Astrocyte (in vitro differentiated cells and primary cell): ENCODE measurements around the gene HECA. TPM values are rescaled to one million over a fixed set of nuclear protein-coding genes. Genes with fewer than 3 reads are reported as not detected.

ENCODE experiments used
- DNase-seq: peaks from one replicate; pipeline ENCODE4 v3.0.0-alpha.2; 2010; ENCODE audit warnings: low read depth
- FAIRE-seq: peaks from 2 replicates; lab custom pipeline; 2011; peaks lifted over from hg19 to GRCh38; lab: Jason Lieb, UNC
- H2AFZ ChIP-seq: 2 replicates; pipeline ENCODE4 v1.6.0; 2012; ENCODE audit warnings: low read depth, low read length, inconsistent platforms
- H3K27ac ChIP-seq: 2 replicates; pipeline ENCODE4 v1.5.1; 2011; ENCODE audit warnings: low read depth, low read length, inconsistent platforms
- H3K27me3 ChIP-seq: 2 replicates; pipeline ENCODE4 v1.6.0; 2011; ENCODE audit warnings: low read length, inconsistent platforms; ENCODE audit not compliant: insufficient read depth
- H3K36me3 ChIP-seq: 2 replicates; pipeline ENCODE4 v1.5.1; 2011; ENCODE audit warnings: low read length, inconsistent platforms; ENCODE audit not compliant: insufficient read depth
- H3K4me1 ChIP-seq: 2 replicates; pipeline ENCODE4 v1.5.1; 2011; ENCODE audit warnings: low read length, inconsistent platforms; ENCODE audit not compliant: insufficient read depth
- H3K4me2 ChIP-seq: 2 replicates; pipeline ENCODE4 v1.6.0; 2012; ENCODE audit warnings: low read length, inconsistent platforms
- H3K4me3 ChIP-seq: 2 replicates; pipeline ENCODE4 v1.5.1; 2011; ENCODE audit warnings: low read depth, mild to moderate bottlenecking, low read length, inconsistent platforms; ENCODE audit not compliant: insufficient read depth
- H3K79me2 ChIP-seq: 2 replicates; pipeline ENCODE4 v1.6.0; 2012; ENCODE audit warnings: mild to moderate bottlenecking, low read length, inconsistent platforms; ENCODE audit not compliant: insufficient read depth
- H3K9ac ChIP-seq: 2 replicates; pipeline ENCODE4 v1.6.0; 2012; ENCODE audit warnings: mild to moderate bottlenecking, low read length, inconsistent platforms
- H3K9me3 ChIP-seq: 2 replicates; pipeline ENCODE4 v1.5.1; 2012; ENCODE audit warnings: low read depth, mild to moderate bottlenecking, low read length, inconsistent platforms; ENCODE audit not compliant: insufficient read depth
- H4K20me1 ChIP-seq: 2 replicates; pipeline ENCODE4 v1.6.0; 2012; ENCODE audit warnings: low read length, inconsistent platforms; ENCODE audit not compliant: insufficient read depth
- H3K27ac Mint-ChIP-seq: one replicate; pipeline ENCODE4 v1.8.0; 2021; ENCODE audit warnings: mild to moderate bottlenecking, mixed read lengths; ENCODE audit not compliant: unreplicated experiment
- H3K27me3 Mint-ChIP-seq: one replicate; pipeline ENCODE4 v1.8.0; 2021; ENCODE audit warnings: low read depth, mixed read lengths; ENCODE audit not compliant: unreplicated experiment
- H3K36me3 Mint-ChIP-seq: one replicate; pipeline ENCODE4 v1.8.0; 2021; ENCODE audit warnings: low read depth, mixed read lengths; ENCODE audit not compliant: unreplicated experiment
- H3K4me1 Mint-ChIP-seq: one replicate; pipeline ENCODE4 v1.8.0; 2021; ENCODE audit warnings: low read depth, mixed read lengths; ENCODE audit not compliant: unreplicated experiment
- H3K4me3 Mint-ChIP-seq: one replicate; pipeline ENCODE4 v1.8.0; 2021; ENCODE audit warnings: mild to moderate bottlenecking, moderate library complexity, mixed read lengths; ENCODE audit not compliant: unreplicated experiment
- H3K9me3 Mint-ChIP-seq: one replicate; pipeline ENCODE4 v1.8.0; 2021; ENCODE audit warnings: mild to moderate bottlenecking, mixed read lengths; ENCODE audit not compliant: unreplicated experiment
- CTCF ChIP-seq: IDR thresholded peaks from 2 replicates; pipeline ENCODE4 v1.5.1; 2011; ENCODE audit warnings: low read depth, mild to moderate bottlenecking, inconsistent platforms, low read length, moderate library complexity; ENCODE audit not compliant: insufficient read depth
- EZH2 ChIP-seq: IDR thresholded peaks from 2 replicates; pipeline ENCODE4 v1.6.1; 2012; ENCODE audit warnings: mild to moderate bottlenecking, low read length, inconsistent platforms; ENCODE audit not compliant: insufficient read depth
- total RNA-seq: library from RNA; stranded (reverse); gene quantifications from 2 replicates; pipeline ENCODE4 v1.2.1, GENCODE V29; 2021

The HECA gene
- total RNA-seq, 1 donor from 2014 or later, result 11.1 TPM

- TF ChIP-seq CTCF (no peak), EZH2 (no peak)
Measured at GRCh38 chr6:139187489-139187888, 52.6 kb downstream of the HECA start.

GRCh38 chr6:139189665-139190064 is 54.8 kb downstream of the HECA start:
- no peaks in the 10 kb centered on the region for H3K9me3 ChIP-seq
- no peaks in the 10 kb centered on the region for H3K79me2 ChIP-seq
- no peak overlapping the region for H3K27ac ChIP-seq
- no peak overlapping the region for H3K4me3 Mint-ChIP-seq
- H4K20me1 ChIP-seq, result no peaks in the 10 kb centered on the region
- H3K27ac Mint-ChIP-seq, result no peak overlapping the region
- no peak for TF ChIP-seq EZH2
- TF ChIP-seq CTCF, result no peak
- H3K27me3 ChIP-seq, result no peaks in the 10 kb centered on the region
- no peaks in the 10 kb centered on the region for H3K27me3 Mint-ChIP-seq
- no peaks in the 10 kb centered on the region for H3K9me3 Mint-ChIP-seq
- no peak for FAIRE-seq
- no peaks in the 10 kb centered on the region for H3K36me3 Mint-ChIP-seq
- no peaks in the 10 kb centered on the region for H3K36me3 ChIP-seq
- H2AFZ ChIP-seq, result no peak overlapping the region
- H3K4me1 Mint-ChIP-seq, result no peaks in the 10 kb centered on the region
- H3K4me2 ChIP-seq, result no peak overlapping the region
- H3K4me1 ChIP-seq, result no peaks in the 10 kb centered on the region
- H3K9ac ChIP-seq, result no peak overlapping the region
- no peak overlapping the region for H3K4me3 ChIP-seq
- DNase-seq, result no peak

More at GRCh38 chr6:139187489-139187888, 52.6 kb downstream of the HECA start:
- Histone ChIP-seq H3K36me3 (no peaks in the 10 kb centered on the region), H2AFZ (no peak overlapping the region), H3K9me3 (no peaks in the 10 kb centered on the region), H3K4me2 (no peak overlapping the region), H3K9ac (no peak overlapping the region), H4K20me1 (no peaks in the 10 kb centered on the region), H3K79me2 (no peaks in the 10 kb centered on the region), H3K4me3 (no peak overlapping the region), H3K27ac (no peak overlapping the region), H3K4me1 (no peaks in the 10 kb centered on the region), H3K27me3 (no peaks in the 10 kb centered on the region)
- no peaks in the 10 kb centered on the region for H3K4me1 Mint-ChIP-seq
- FAIRE-seq (no peak), DNase-seq (no peak)
- H3K36me3 Mint-ChIP-seq, result no peaks in the 10 kb centered on the region
- no peak overlapping the region for H3K27ac Mint-ChIP-seq
- H3K27me3 Mint-ChIP-seq, result no peaks in the 10 kb centered on the region
- H3K4me3 Mint-ChIP-seq, result no peak overlapping the region
- H3K9me3 Mint-ChIP-seq, result no peaks in the 10 kb centered on the region

- no peak for FAIRE-seq
- TF ChIP-seq EZH2, result no peak
- TF ChIP-seq CTCF, result no peak
- no peak overlapping the region for H3K27ac ChIP-seq
- H3K4me3 ChIP-seq, result no peak overlapping the region
- DNase-seq, result no peak
- H2AFZ ChIP-seq, result no peak overlapping the region
- no peak overlapping the region for H3K9ac ChIP-seq
- no peaks in the 10 kb centered on the region for H3K36me3 Mint-ChIP-seq
- H3K4me3 Mint-ChIP-seq, result no peak overlapping the region
- H3K4me1 ChIP-seq, result no peaks in the 10 kb centered on the region
- no peak overlapping the region for H3K4me2 ChIP-seq
- no peaks in the 10 kb centered on the region for H3K9me3 Mint-ChIP-seq
- H3K4me1 Mint-ChIP-seq, result no peaks in the 10 kb centered on the region
- no peaks in the 10 kb centered on the region for H3K36me3 ChIP-seq
- H3K27me3 Mint-ChIP-seq, result no peaks in the 10 kb centered on the region
- no peaks in the 10 kb centered on the region for H4K20me1 ChIP-seq
- no peaks in the 10 kb centered on the region for H3K9me3 ChIP-seq
- no peak overlapping the region for H3K27ac Mint-ChIP-seq
- no peaks in the 10 kb centered on the region for H3K27me3 ChIP-seq
- H3K79me2 ChIP-seq, result no peaks in the 10 kb centered on the region
Measured at GRCh38 chr6:139194740-139195139, 59.9 kb downstream of the HECA start.
